HG03521 (cell line): ENCODE measurements around the gene CLEC20A.

ENCODE experiments used
- ATAC-seq: cut with Tn5 transposase; IDR thresholded peaks from one replicate; pipeline ENCODE4 v1.9.1; 2021; ENCODE audit warnings: mild to moderate bottlenecking, moderate library complexity; ENCODE audit not compliant: unreplicated experiment

The CLEC20A gene

DNA sequence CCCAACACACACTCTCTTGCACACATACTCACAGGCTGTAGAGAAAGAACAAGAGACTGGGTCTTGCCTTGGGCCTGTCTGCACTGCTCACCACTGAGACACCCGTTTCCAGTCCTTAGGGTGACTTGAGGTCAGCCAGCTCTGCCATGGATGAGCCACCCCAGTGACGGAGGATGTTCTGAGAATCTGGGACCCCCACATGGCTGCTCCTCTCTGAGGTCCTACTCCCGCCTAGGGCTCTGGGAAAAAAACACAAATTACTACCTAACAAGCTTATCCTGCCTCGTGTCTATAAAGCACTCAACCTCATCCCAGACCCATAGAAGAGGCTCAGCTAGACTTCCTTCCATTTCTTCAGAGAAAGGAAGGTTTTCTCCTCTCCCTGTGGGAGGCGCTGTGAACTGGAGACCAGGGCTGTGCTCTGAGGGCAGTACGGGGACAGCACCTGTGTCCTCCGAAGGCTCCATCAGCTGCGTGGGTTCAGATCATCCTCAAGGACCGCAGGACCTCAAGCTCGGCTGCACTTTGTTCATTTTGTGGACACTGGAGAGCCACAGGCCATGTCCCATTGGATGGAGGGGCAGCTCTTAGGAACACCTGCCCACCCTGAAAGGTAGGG is 4.3 kb upstream of the CLEC20A start:
- ATAC-seq = no peak

DNA sequence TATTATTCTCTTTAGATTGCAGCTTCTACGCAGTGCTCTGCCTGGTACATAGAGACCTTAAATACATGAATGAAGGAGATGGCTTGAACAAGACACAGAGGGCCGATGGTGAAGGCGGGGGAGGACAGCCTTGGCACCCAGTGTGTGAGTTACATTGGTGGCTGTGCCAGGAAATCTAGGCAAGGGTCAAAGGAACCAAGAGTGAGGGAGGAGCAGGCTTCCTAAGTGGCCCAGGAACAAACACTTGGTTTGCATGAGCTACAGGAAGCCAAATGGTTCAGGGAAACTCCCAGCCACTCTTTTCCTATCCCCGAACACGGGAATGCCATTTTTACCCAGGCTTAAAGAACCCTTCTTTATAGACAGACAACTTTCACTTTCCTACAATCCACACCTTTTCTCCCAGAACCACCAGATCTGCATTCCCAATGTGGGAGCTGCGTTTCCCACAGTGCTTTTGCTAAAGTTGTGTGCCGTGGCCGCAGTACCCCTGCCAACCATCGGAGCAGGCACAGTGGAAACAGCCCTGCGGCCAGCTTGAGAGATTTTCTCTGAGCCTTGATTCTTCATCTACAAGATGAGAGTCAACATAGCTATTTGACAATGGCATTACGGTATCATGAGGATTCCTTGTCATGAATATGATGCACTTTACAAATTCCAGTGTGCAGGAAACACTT is 3.5 kb upstream of the CLEC20A start:
- ATAC-seq = no peak

DNA sequence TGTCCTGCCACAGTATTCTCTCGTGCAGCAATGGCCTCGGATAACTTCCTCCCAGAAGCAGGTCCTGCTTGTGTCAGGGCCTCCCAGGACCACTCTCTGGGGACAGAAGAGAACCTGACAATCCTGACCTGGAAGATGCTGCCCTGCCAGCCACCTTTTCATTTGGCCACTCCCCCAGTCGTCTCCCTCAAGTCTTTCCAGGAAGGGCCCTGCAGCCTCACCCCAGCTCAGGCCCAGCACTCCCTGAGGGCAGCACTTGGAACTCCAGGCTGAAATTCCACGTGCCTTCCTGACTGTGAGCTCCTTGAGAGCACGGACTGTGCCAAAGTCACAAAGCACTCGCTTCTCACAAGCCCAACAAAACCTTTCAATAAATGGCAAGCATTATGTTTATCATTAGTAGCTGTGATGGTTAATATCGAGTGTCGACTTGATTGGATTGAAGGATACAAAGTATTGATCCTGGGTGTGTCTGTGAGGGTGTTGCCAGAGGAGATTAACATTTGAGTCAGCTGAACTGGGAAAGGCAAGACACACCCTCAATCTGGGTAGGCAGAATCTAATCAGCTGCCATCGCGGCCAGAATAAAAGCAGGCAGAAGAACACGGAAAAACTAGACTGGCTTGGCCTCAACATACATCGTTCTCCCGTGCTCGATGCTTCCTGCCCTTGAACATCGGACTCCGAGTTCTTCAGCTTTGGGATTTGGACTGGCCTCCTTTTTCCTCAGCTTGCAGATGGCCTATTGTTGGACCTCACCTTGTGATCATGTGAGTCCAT is 2.3 kb upstream of the CLEC20A start:
- no peak for ATAC-seq

DNA sequence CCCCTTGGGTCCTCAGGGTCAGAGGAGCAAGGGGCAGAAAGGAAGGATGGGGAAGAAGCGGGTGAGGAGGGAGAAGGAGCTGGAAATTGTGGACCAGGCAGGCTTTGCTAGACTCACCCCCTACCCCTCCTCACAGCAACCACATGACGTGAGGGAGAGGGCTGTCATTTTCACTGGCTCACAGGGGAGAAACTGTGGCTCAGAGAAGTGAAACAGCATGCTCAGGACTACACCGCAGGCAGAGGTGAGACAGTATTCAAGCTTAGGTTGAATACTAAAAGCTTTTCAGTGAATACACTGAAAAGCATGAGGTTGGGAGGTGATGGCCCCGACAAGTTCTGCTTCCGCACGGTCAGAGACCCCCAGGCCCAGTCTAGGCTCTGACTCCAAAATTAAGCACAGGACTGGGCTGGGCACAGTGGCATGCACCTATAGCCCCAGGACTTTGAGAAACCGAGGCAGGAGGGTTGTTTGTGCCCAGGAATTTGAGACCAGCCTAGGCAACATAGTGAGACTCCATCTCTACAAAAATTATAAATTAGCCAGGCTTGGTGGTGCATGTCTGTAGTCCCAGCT is 1.2 kb upstream of the CLEC20A start:
- no peak for ATAC-seq

DNA sequence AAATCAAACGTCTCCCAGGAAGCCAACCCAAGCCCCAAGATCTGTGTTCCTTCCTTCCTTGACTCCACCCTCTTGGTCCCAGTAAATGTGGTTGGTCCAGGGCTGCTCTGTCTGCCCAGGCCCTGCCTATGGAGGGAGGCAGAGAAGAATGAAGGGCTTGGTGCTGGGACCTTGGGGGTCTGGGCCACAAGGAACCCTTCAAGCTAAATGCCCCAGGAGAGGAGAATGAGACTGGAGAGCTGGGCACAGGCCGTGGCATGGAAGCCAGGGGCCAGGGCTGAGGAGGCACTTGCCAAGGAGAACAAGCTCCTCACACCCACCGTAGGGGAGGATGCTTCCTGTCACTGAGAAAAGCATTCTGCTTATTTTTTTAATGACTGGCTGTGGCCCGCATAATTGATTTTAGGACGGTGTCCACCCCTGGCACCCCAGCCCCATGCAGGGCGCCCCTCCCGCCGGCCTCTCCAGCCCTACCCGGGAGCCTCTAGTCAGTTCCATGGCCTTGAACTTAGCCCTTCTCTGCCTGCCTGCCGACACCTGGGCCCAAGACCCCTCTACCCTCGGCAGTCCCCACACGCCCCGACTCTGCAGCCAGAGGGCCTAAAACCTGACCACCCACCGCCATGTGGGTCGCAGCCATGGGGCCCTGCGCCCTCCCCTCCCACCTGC is 889 bp downstream of the CLEC20A start:
- no peak for ATAC-seq

DNA sequence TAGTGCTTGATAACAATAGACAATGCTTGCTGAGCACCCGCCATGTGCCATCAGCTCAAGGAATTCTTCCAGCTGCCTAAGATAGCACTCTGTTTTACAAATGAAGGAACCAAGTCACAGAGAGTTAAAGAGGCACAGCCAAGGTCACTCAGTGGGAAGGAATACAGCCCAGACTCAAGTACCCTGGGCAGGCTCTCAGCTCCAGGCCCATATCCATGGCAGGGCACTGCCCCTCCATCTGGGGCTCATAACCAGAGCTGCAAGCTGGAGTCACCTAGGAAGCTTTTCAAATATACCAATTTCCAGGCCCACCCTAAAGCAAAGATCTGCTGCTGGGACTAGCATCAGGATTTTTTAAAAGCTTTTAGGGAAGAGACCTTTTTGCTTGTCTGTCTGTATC is 1.6 kb downstream of the CLEC20A start:
- no peak for ATAC-seq

DNA sequence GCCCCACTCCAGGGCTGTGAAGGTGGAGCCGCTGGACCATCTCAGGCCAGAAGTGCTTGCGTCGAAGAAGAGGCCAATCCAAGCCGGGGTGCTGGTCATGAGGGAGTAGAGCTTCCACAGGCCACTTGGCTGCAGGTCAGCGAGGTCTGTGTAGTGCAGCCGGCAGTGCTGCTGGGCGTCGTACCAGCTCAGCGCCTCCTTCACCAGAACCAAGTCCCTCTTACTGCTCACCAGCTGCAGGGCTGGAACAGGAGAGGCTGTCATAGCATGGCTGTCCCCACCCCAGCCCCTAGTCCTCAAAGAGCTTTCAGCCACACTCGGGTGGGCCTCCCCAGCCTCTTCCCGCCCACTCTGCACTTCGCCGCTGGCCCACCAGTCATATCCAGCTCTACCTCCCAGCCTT is 2.2 kb downstream of the CLEC20A start:
- ATAC-seq = no peak

DNA sequence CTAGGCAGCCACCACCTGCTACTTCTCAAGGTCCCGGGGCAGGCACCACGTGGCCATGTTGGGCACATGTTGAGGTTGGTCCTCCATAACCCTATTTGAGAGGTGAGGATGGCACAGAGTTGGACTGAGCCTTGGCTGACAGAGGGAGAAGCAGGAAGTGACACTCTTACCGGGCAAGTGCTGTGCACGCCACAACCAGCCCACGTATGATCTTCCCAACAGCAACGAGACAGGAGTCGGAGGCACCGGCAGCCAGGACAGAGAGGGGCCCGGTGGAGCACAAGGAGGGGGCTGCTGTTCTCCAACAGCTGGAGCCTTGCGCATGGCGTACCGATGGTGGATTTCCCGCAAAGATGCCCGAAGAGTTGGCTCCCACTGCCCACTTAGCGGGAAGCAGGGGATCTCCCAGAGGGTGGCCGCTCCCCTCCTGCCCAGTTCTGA is 3.4 kb downstream of the CLEC20A start:
- no peak for ATAC-seq

DNA sequence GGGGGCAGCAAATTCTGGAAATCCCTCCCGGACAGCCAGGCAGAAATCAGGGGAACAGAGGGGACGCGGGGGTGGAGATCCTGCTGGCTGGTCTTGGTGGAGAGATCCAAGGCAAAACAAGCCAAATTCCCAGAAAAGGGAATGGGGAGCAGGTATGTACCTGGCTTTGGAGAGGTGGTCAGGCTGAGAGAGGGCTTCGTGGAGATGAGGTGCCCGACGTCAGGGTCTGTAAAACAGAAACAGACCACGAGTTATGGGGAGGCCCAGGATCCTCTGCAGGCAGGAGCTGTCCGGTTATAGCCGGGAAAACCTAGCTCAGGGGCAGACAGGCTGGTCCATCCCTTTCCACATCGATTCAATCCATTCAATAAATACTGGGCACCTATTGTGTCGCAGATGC is 4.4 kb downstream of the CLEC20A start:
- no peak for ATAC-seq

DNA sequence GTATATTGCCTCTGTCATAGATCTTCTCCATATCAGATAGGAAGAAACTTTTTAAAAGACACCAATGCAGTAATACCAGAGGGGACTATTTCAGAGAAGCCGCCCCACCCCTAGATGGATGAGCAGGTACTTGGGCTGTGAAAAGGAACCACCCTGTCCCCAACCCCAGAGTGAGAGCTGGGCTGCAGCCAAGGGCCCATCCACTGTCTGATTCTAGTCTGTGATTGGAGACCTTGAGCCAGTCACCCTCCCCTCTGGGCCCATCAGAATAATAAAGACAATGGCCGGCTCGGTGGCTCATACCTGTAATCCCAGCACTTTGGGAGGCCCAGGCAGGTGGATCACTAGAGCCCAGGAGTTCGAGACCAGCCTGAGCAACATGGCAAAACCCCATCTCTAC is 5.0 kb downstream of the CLEC20A start:
- ATAC-seq = no peak

DNA sequence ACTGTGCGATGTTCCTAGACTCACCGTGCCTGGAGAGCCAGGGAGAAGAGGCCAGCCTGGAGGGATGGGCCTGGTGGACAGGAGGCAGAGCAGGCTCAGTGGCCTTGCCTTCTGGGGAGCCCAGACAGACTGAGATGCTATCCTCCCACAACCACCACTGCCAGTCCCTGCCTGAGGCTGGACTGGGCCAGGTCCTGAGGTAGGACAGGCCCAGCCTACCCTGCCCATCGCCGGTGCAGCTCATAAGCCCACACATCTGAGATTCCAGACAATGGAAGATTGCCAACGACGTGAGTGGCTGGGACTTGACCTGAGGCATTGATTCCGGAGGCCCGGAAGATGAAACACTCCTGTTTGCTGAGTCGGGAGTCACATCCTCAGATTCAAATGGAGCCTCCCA is 5.8 kb downstream of the CLEC20A start:
- ATAC-seq = no peak

DNA sequence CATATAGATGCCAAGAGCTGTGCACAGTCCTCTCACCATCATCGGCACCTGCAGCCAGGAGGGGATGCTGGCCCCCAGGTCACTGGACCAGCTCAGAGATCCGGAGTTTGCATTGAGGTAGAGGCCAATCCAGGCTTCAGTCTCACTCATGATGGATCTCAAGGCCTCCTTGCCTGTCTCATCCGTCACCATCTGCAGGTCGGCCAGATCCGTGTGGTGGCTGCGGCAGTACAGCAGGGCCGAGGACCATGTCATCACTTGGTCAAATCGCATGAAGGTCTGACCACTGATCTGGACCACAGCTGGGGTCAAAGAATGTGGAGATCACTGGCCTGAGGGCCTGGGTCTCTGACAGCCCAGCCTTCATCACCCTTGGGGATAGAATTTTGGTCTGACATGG is 6.6 kb downstream of the CLEC20A start:
- no peak for ATAC-seq

DNA sequence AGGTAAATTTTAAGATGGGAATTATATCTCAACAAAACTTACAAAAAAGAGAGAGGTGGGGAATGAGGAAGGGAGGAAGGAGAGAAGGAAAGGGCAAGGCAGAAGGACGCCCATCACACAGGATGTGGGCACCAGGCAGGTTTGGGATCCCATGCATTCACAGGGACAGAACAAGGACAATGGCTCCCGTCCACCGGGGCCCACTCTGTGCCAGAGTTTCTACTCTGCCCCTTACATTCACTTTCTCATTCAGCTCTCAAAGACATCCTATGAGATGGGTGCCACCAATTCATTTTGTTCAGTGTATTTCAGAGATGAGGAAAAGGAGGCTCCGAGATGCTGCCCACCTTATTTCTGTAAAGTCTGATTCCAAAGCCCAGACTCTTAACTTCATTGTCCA is 7.4 kb downstream of the CLEC20A start:
- ATAC-seq = no peak

DNA sequence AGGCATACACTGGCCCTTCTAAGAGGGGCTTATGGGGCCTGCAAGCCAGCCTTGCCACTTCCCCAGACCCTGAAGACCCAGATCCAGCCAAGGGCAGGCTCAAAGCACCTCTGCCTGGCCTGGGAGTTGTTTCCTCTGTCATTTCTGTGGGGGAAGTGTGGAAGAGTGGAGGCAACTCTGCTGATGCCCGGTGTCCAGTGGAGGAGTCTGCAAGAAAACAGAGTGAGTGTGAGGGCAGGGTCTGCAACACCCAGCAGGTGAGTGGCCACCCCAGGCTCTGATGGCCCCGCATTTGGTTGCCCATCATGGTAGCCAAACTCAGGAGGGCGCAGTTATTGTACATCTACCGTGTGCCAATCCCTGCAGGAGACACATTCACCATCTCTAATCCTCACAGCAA is 8.4 kb downstream of the CLEC20A start:
- ATAC-seq = no peak

DNA sequence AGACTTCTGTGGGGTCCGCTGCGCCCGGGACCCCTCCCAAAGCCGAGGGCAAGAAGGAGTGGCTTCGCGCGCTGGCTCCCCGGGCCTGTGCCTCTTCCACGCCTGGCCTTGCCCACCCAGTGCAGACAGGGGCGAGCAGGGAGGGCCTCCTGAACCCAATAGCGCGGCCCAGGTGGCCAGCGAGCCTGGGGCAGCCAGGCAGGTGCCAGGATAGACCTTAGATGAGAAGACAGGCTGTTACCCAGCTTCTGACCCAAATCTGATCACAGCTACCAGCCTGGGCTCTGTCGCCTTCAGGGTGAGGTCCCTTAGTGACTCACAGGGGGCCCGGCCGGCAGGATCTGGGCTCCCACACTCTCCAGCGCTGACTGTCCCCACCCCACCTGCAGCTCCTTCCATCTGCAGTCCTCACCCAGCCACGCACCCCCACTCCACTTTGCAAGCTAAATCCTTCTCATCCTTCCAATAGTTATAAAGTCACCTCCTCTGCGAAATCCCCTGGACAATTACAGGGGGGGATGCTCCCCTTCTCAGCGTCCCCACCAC is 9.6 kb downstream of the CLEC20A start:
- ATAC-seq = no peak

DNA sequence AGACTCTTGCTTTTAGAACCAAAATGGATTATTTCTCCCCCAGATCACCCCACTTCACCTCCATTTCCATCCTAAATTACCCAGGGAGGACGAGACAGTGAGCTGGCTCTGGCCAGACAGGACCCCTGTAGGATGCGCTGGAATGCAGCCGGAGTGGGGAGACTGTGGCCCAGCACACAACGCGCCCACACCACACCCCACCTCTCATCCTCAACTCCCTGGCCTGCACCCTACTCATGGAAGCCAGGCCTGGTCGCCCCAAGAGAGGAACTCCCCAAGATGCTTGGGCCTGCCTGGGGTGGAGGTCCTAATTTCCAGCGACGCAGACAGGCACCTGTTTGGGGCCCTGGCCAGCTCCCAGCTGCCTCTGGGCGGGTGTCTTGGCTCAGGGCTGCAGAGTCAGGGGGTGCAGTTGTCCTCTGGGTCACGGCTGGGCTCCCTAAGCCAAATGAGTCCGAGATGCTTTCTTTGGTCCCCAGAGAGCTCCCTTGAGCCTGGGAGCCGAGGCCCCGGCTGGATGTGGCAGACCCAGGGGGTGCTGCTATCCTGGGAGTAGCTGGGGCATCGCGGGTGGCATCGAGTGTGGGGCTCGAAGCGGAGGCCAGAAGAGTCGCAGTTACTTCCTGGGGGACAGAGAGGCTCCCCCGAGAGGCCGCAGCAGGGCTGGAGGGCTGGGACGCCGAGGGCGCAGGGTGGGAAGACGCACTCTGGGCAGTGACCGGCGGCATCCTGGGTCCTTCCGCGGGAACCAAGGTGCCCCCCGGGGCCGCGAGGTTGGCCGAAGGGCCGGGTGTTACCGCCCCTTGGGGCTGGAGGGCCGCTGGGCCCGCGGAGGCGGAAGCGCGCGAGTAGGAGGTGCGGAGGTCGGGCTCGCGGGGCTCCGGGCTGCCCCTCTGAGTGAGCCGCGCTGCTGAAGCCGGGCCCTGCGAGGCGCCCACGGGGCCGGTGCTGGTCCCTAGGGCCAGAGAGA is 10.4 kb downstream of the CLEC20A start:
- ATAC-seq = no peak

DNA sequence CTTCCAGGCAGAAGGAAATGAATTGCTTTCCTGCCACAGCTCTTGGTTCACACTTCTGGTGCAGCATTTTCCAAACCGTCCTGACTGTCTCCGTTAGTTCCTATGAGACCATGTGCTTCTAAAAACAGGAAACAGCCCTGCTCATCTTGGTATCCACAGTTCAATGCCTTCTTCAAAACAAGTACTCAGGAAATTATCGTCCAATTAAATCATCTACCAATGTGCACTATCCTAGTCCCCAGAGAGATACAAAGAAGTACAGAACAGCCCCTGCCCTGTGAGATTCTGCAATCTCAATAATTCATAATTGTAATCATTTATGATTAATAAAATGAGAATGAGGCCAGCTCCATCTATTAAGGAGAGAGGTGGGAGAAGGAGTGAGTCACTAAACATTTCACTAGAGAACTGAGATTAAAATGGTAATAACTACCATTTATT is 11.2 kb downstream of the CLEC20A start:
- ATAC-seq = no peak

DNA sequence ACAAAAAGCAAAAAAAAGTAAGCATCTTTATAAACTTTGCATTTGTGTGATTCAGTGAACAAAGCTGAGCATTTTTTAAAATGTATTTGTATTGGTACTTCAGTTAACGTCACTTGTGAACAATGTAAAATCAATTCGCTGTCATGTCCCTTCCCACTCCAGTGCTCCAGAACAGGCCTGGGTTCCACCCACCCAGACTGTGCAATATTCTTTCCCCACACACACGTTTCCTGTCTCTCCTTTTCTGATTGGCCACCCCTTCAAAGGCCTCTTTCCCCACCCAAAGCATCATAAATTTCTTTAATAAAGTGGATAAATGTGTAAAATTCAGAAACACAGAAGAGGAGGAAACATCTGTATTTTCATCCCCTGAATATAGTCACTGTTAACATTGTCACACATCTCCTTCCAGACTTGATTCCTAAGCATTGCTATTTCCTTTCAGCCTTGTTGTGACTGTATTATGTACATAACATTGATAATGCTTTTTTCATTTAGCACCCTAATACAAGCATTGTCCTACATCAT is 12.0 kb downstream of the CLEC20A start:
- ATAC-seq = no peak

DNA sequence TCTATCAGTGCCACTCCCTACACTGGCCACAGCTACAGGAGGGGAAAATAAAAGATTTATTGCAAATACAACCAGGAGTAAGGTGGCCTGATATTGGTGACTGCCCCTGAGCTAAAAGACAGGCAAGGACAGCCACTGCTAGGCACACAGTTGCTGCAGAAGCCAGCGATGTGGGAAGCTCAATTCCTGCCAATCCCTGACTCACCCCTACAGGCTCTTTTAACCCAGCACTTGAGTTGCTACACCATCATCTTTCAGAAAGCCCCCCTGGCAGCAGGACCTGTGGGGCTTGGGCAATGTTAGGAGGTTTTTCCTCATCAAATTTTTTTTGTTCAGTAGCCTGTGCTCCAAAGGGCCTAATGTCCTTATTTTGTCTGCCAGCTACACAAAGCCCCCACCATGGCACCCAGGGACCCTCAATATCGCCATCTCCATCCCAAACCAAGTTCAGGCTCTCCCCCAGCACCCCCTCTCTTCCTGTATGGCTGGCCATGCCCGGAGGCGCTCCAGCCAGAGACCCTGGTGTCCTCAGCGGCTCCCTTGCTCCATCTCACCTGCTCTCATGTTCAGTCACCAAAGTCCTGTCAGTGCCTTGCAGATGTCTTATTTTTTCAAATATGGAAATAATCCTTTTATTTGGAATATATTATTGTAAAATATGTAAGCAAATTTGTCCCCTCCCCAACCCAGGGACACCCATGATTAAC is 13.4 kb downstream of the CLEC20A start:
- ATAC-seq = no peak
